GM13977 (cell line): ENCODE data around the gene BZW1.

Experiments
- DNase-seq: peaks from one replicate; pipeline ENCODE4 v3.0.0; 2012; ENCODE audit warnings: low spot score
- CTCF ChIP-seq: IDR thresholded peaks from 2 replicates; pipeline ENCODE4 v1.5.1; 2012; ENCODE audit warnings: mild to moderate bottlenecking, control low read depth; ENCODE audit not compliant: insufficient read depth; ENCODE audit errors: extremely low read depth, missing control alignments
- in situ Hi-C: fragments of 300-500 bp; cut with MboI; formaldehyde crosslinking; loops from one replicate; pipeline ENCODE4 v1.12.0; 2022; ENCODE audit warnings: low sequenced_read_pairs, low pct_unique_long_range_greater_than_20kb, mixed read lengths, inconsistent platforms; ENCODE audit not compliant: unreplicated experiment

BZW1 gene

DNA sequence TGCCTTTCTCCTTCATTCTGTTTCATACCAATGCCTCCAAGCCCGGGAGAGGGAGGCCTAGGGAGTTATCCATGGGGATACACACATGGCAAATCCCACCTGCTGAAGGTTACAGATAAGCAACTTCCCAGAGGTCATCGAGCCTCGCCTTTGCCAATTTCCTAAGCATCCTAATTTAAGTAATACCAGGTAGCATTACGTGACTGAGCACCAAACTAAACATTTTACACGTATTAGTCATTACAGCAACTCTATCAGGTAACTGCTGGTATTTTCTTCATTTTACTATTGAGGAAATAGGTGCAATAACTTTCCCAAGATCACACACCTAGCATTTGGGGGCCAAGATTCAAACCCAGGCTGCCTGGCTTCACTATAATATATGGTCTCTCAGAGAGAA is 30.1 kb upstream of the BZW1 start:
- in situ Hi-C loops = no loop called here
- no peak for TF ChIP-seq CTCF
- no peak for DNase-seq

GRCh38 chr2:200782251-200782650 is 29.5 kb upstream of the BZW1 start:
- no peak for TF ChIP-seq CTCF
- in situ Hi-C loops = no loop called here
- DNase-seq = no peak

GRCh38 chr2:200784215-200784614 is 27.5 kb upstream of the BZW1 start:
- TF ChIP-seq CTCF = no peak
- no peak for DNase-seq
- in situ Hi-C loops = no loop called here

DNA sequence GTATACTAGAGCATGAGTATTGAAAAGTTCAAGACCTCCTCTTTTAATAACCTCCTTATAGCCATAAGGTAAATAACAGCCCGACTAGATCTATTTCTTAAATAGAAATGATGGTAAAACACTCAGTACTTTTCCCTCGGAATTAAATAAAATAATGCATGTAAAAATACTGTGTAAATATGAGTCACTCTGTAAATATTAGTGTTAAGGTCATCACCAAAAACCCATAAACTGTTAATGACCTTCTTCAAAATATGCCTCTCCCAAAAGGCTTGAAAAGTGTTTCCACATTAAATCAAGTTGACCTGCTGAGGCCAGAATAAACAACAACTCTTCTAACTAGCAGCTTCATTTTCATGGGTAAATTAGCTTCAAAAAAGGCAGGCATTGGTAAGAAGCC is 25.3 kb upstream of the BZW1 start:
- no peak for TF ChIP-seq CTCF
- in situ Hi-C loops = no loop called here
- no peak for DNase-seq

- in situ Hi-C loops = no loop called here
- no peak for DNase-seq
- TF ChIP-seq CTCF = no peak
These were observed 24.9 kb upstream of the BZW1 start for GRCh38 chr2:200786826-200787225.

DNA sequence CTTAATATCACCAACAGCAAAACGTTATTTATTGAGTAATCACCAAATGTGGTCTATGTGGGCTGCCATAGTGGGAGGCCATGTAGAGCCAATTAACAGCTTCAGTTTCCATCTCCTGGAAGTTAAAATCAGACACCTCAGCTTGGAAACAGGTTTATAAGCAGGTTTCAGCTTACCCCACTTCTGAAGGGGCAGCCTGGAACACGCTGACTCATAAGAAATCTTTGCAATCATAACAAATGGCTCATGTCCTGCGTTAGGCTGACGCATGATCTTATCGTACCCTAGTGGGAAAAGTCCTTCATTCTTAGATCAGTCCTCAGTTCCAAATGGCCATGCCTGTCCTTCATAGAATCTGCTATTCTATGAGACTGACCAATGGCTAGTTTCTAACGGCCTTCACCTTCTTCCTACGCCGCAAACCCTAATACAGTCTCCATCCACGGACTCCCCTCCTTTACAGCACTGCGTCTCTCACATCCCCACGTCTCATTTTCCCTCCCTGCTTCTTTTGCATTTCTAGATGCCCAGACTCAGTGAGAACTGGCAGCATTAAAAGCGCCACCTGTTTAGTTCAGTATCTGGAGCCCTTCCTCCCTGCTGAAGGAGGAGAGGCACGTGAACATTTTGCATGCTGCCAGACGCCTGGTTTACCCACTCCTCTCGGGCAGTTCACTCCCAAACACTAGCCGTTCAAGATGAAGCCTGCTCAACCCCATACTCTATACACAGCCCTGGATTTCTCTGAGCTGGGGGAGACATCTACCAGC is 24.2 kb upstream of the BZW1 start:
- DNase-seq = no peak
- in situ Hi-C loops = no loop called here
- no peak for TF ChIP-seq CTCF
